Measurements from ENCODE around the gene LIMS1.
"Not testable (repeated sequence)": the region's sequence is repeated elsewhere in the genome, so short reads cannot be mapped to it uniquely, and the experiment has no call there.

The LIMS1 gene

GRCh38 chr2:108588070-108588668 lies 53.9 kb downstream of the LIMS1 start:
- Histone ChIP-seq H3K9ac (ENCODE audit: low read length) (peak overlapping the region; percentile 67), H3K27me3 (replicated peaks; ENCODE audit: control insufficient read depth, insufficient read depth, low read length) (no peaks in the 10 kb centered on the region), H3K4me1 (ENCODE audit: control insufficient read depth, insufficient read depth, low read length) (peaks cover 64% of the 10 kb centered on the region), H3K4me3 (ENCODE audit: low read length) (peak overlapping the region; percentile 69), H3K9me3 (ENCODE audit: control insufficient read depth, low read length) (no peaks in the 10 kb centered on the region), H3K36me3 (ENCODE audit: control insufficient read depth, insufficient read depth, low read length, severe bottlenecking) (no peaks in the 10 kb centered on the region)
- no peak for DNase-seq (ENCODE audit: low read depth)

- H3K9me3 ChIP-seq (ENCODE audit: control insufficient read depth, low read length), result no peaks in the 10 kb centered on the region
- DNase-seq (ENCODE audit: low read depth), result no peak
- H3K9ac ChIP-seq (ENCODE audit: low read length), result peak overlapping the region; percentile 67
- peak overlapping the region; percentile 69 for H3K4me3 ChIP-seq (ENCODE audit: low read length)
- H3K36me3 ChIP-seq (ENCODE audit: control insufficient read depth, insufficient read depth, low read length, severe bottlenecking), result no peaks in the 10 kb centered on the region
- H3K4me1 ChIP-seq (ENCODE audit: control insufficient read depth, insufficient read depth, low read length), result peaks cover 72% of the 10 kb centered on the region
- H3K27me3 ChIP-seq (replicated peaks; ENCODE audit: control insufficient read depth, insufficient read depth, low read length), result no peaks in the 10 kb centered on the region
Measured at GRCh38 chr2:108589372-108589771, 55.1 kb downstream of the LIMS1 start.

GRCh38 chr2:108589781-108590180 lies 55.5 kb downstream of the LIMS1 start:
- Histone ChIP-seq H3K9me3 (ENCODE audit: control insufficient read depth, low read length) (no peaks in the 10 kb centered on the region), H3K4me1 (ENCODE audit: control insufficient read depth, insufficient read depth, low read length) (peaks cover 73% of the 10 kb centered on the region), H3K9ac (ENCODE audit: low read length) (no peak overlapping the region), H3K27me3 (replicated peaks; ENCODE audit: control insufficient read depth, insufficient read depth, low read length) (no peaks in the 10 kb centered on the region), H3K36me3 (ENCODE audit: control insufficient read depth, insufficient read depth, low read length, severe bottlenecking) (no peaks in the 10 kb centered on the region), H3K4me3 (ENCODE audit: low read length) (peak overlapping the region; percentile 69)
- DNase-seq (ENCODE audit: low read depth), result no peak

- H3K9me3 ChIP-seq (ENCODE audit: control insufficient read depth, low read length), result no peaks in the 10 kb centered on the region
- no peaks in the 10 kb centered on the region for H3K36me3 ChIP-seq (ENCODE audit: control insufficient read depth, insufficient read depth, low read length, severe bottlenecking)
- DNase-seq (ENCODE audit: low read depth), result no peak
- no peak overlapping the region for H3K4me3 ChIP-seq (ENCODE audit: low read length)
- H3K9ac ChIP-seq (ENCODE audit: low read length), result no peak overlapping the region
- H3K27me3 ChIP-seq (replicated peaks; ENCODE audit: control insufficient read depth, insufficient read depth, low read length), result no peaks in the 10 kb centered on the region
- H3K4me1 ChIP-seq (ENCODE audit: control insufficient read depth, insufficient read depth, low read length), result peaks cover 82% of the 10 kb centered on the region
Measured at GRCh38 chr2:108591163-108591562, 56.9 kb downstream of the LIMS1 start.

- no peaks in the 10 kb centered on the region for H3K27me3 ChIP-seq (replicated peaks; ENCODE audit: control insufficient read depth, insufficient read depth, low read length)
- H3K9me3 ChIP-seq (ENCODE audit: control insufficient read depth, low read length), result no peaks in the 10 kb centered on the region
- peak overlapping the region; percentile 18 for H3K4me3 ChIP-seq (ENCODE audit: low read length)
- peaks cover 62% of the 10 kb centered on the region for H3K4me1 ChIP-seq (ENCODE audit: control insufficient read depth, insufficient read depth, low read length)
- peak; percentile 77 for DNase-seq (ENCODE audit: low read depth)
- no peaks in the 10 kb centered on the region for H3K36me3 ChIP-seq (ENCODE audit: control insufficient read depth, insufficient read depth, low read length, severe bottlenecking)
- H3K9ac ChIP-seq (ENCODE audit: low read length), result no peak overlapping the region
Measured at GRCh38 chr2:108593547-108594098, 59.4 kb downstream of the LIMS1 start.

GRCh38 chr2:108594132-108594981 lies 60.1 kb downstream of the LIMS1 start:
- H3K36me3 ChIP-seq (ENCODE audit: control insufficient read depth, insufficient read depth, low read length, severe bottlenecking), result no peaks in the 10 kb centered on the region
- peak; percentile 81 for DNase-seq (ENCODE audit: low read depth)
- H3K9me3 ChIP-seq (ENCODE audit: control insufficient read depth, low read length), result no peaks in the 10 kb centered on the region
- peak overlapping the region; percentile 36 for H3K4me3 ChIP-seq (ENCODE audit: low read length)
- H3K4me1 ChIP-seq (ENCODE audit: control insufficient read depth, insufficient read depth, low read length), result peaks cover 55% of the 10 kb centered on the region
- H3K9ac ChIP-seq (ENCODE audit: low read length), result peak overlapping the region; percentile 23
- H3K27me3 ChIP-seq (replicated peaks; ENCODE audit: control insufficient read depth, insufficient read depth, low read length), result no peaks in the 10 kb centered on the region

DNA sequence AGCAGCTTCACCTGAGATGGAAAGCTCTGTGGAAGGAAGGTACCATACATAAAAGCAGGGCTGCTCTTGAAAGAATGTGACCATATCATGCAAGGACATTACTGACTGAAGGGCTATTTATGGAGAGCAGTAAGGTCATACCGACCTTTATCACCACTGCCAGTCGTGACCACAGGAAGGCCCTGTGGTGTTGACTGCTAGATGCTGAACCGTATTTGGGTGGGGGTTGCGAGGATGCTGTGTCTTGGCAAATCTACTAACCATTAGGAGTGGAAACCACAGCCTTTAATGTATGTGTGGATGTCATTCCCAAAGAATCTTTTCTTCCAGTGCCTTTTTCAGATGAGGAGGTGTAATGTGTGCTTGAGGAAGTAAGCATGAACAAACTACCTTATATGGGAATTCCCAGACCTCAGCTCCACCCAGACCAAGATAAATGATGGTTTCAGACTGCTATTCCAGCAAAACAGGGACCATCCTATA lies 60.8 kb downstream of the LIMS1 start:
- DNase-seq (ENCODE audit: low read depth), result no peak
- Histone ChIP-seq H3K9me3 (ENCODE audit: control insufficient read depth, low read length) (no peaks in the 10 kb centered on the region), H3K4me1 (ENCODE audit: control insufficient read depth, insufficient read depth, low read length) (peaks cover 49% of the 10 kb centered on the region), H3K27me3 (replicated peaks; ENCODE audit: control insufficient read depth, insufficient read depth, low read length) (no peaks in the 10 kb centered on the region), H3K9ac (ENCODE audit: low read length) (peak overlapping the region; percentile 23), H3K4me3 (ENCODE audit: low read length) (peak overlapping the region; percentile 36), H3K36me3 (ENCODE audit: control insufficient read depth, insufficient read depth, low read length, severe bottlenecking) (no peaks in the 10 kb centered on the region)

DNA sequence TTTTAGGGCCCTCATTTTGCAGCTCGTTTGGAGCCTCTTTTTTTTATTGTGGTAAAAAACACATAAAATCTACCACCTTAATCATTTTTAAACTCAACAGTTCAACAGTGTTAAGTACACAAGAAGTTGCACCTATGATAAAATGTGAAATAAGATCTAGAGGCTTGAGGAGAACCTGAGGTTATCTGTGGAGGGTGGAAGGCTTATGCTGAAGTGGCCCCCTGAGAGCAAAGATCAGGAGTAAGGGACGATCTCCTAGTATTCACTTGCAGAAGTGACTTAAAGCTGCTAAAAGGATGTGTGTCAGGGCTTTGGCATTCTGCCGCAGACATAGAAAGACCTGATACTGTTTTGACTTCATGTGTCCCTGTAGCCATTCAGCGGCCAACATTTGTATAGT lies 61.5 kb downstream of the LIMS1 start:
- not testable (repeated sequence) for H3K36me3 ChIP-seq (ENCODE audit: control insufficient read depth, insufficient read depth, low read length, severe bottlenecking); H3K9me3 ChIP-seq (ENCODE audit: control insufficient read depth, low read length); DNase-seq (ENCODE audit: low read depth); H3K27me3 ChIP-seq (replicated peaks; ENCODE audit: control insufficient read depth, insufficient read depth, low read length); H3K4me3 ChIP-seq (ENCODE audit: low read length)
- Histone ChIP-seq H3K9ac (ENCODE audit: low read length) (peak overlapping the region; percentile 23), H3K4me1 (ENCODE audit: control insufficient read depth, insufficient read depth, low read length) (peaks cover 43% of the 10 kb centered on the region)

DNA sequence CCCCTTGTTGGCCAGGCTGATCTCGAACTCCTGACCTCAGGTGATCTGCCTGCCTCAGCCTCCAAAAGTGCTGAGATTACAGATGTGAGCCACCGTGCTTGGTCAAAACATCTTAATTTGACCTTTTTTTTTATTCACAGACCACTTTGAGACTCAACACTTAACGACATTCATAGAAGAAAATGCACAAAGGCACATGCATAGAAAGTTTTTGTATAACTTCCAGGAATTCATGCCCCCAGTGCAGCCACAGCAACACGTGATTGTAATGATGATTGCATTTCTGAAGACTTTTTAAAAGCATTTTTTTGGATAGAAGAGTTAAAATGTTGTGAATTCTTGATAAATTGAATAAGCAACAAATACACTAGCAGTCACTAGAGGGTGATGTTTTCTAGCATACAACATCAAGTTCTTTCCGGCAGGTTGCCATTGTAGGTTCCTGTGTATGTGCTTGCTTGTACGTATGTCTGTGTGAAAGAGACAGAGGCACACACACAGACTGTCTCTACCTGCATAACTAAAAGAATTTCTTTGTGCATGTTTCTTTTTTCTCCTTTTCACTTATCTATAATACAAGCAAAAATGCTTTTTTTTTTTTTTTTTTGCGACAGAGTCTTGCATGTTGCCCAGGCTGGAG lies 63.0 kb downstream of the LIMS1 start:
- H3K9ac ChIP-seq (ENCODE audit: low read length); H3K27me3 ChIP-seq (replicated peaks; ENCODE audit: control insufficient read depth, insufficient read depth, low read length); H3K36me3 ChIP-seq (ENCODE audit: control insufficient read depth, insufficient read depth, low read length, severe bottlenecking); H3K9me3 ChIP-seq (ENCODE audit: control insufficient read depth, low read length); H3K4me3 ChIP-seq (ENCODE audit: low read length): not testable (repeated sequence)
- peak; percentile 45 for DNase-seq (ENCODE audit: low read depth)
- peaks cover 37% of the 10 kb centered on the region for H3K4me1 ChIP-seq (ENCODE audit: control insufficient read depth, insufficient read depth, low read length)

DNA sequence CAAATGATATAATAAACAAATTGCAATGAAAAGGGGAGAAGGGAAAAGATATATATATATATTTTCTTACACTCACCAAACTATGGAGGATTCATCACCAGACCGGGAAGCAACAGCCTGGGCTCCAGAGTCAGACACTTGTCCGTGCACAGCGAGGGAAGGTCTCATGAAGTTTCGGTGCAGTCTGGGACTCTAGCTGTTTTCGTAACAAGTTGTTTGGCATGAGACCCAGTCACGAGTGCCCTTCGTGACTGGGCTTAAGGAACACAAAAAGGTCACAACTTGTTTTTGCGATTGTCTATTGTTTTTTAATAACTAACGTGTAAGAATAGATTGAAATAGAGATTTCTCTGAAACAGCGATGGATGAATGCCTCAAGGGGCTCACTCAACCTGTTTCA lies 66.9 kb downstream of the LIMS1 start:
- H3K36me3 ChIP-seq (ENCODE audit: control insufficient read depth, insufficient read depth, low read length, severe bottlenecking); H3K4me3 ChIP-seq (ENCODE audit: low read length); DNase-seq (ENCODE audit: low read depth); H3K9me3 ChIP-seq (ENCODE audit: control insufficient read depth, low read length); H3K9ac ChIP-seq (ENCODE audit: low read length); H3K27me3 ChIP-seq (replicated peaks; ENCODE audit: control insufficient read depth, insufficient read depth, low read length): not testable (repeated sequence)
- peaks cover 19% of the 10 kb centered on the region for H3K4me1 ChIP-seq (ENCODE audit: control insufficient read depth, insufficient read depth, low read length)

- Histone ChIP-seq H3K9me3 (ENCODE audit: control insufficient read depth, low read length) (no peaks in the 10 kb centered on the region), H3K4me1 (ENCODE audit: control insufficient read depth, insufficient read depth, low read length) (peaks cover 17% of the 10 kb centered on the region), H3K9ac (ENCODE audit: low read length) (no peak overlapping the region), H3K27me3 (replicated peaks; ENCODE audit: control insufficient read depth, insufficient read depth, low read length) (no peaks in the 10 kb centered on the region), H3K4me3 (ENCODE audit: low read length) (no peak overlapping the region), H3K36me3 (ENCODE audit: control insufficient read depth, insufficient read depth, low read length, severe bottlenecking) (no peaks in the 10 kb centered on the region)
- no peak for DNase-seq (ENCODE audit: low read depth)
Measured at GRCh38 chr2:108602422-108602821, 68.2 kb downstream of the LIMS1 start.

Data from adipocyte (in vitro differentiated cells).